HG03139 (cell line): ENCODE measurements around the gene TMPRSS6.

Experiments used
- ATAC-seq: cut with Tn5 transposase; IDR thresholded peaks from one replicate; pipeline ENCODE4 v1.9.1; 2021; ENCODE audit not compliant: unreplicated experiment

The TMPRSS6 gene

DNA sequence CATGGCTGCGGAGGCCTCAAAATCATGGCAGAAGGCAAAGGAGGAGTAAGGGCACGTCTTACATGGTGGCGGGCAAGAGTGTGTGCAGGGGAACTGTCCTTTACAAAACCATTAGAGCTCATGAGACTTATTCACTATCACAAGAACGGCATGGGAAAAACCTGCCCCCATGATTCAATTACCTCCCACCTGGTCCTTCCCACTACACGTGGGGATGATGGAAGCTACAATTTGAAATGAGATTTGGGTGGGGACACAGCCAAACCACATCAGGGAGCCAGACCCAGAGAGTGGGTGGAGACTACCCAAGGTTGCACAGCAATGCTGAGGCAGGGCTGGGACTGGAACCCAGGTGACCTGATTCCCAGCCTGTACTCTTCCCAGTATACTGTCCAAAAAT lies 8.6 kb upstream of the TMPRSS6 start:
- no peak for ATAC-seq

- no peak for ATAC-seq
These were observed 7.6 kb upstream of the TMPRSS6 start for GRCh38 chr22:37117092-37117491.

DNA sequence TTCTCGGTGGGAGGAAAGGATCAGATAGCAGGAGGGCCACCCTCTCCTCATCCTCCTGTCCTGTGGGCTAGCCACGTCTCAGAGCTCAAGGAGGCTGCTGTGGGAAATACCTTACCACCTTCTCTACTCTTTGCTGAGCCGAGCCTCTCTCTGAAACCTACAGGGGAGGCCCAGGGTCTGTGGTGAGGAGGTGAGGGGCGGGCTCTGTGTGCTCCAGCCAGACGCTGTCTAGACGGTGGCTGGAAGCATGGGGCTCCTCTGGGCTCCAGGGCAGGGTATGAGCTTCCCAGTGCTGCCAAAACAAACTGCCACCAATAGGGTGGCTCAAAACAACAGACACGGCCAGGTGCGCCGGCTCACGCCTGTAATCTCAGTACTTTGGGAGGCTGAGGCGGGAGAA lies 5.5 kb upstream of the TMPRSS6 start:
- ATAC-seq, result no peak

DNA sequence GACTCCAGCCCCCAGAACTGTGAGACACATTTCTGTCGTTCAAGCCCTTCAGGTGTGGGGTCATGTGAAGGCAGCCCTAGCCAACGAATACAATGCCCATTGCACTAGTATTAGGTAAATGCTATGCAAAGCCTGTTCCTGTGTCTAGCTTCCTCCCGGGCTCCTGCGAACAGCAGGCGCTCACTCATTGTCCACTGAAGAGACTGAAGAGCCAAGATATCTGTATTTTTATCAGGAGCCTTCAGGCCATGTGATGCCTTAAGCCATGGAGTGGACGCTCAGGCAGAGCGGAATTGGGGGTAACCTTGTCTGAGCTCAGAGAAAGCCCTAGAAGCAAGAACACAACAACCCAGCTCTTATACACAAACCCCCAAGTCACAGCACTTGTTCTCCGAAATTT lies 4.2 kb upstream of the TMPRSS6 start:
- ATAC-seq, result no peak

- no peak for ATAC-seq
These were observed 2.7 kb upstream of the TMPRSS6 start for GRCh38 chr22:37112084-37112728.

- no peak for ATAC-seq
These were observed 1.7 kb upstream of the TMPRSS6 start for GRCh38 chr22:37111156-37111717.

GRCh38 chr22:37107816-37108621 lies 1.5 kb downstream of the TMPRSS6 start:
- ATAC-seq, result no peak

DNA sequence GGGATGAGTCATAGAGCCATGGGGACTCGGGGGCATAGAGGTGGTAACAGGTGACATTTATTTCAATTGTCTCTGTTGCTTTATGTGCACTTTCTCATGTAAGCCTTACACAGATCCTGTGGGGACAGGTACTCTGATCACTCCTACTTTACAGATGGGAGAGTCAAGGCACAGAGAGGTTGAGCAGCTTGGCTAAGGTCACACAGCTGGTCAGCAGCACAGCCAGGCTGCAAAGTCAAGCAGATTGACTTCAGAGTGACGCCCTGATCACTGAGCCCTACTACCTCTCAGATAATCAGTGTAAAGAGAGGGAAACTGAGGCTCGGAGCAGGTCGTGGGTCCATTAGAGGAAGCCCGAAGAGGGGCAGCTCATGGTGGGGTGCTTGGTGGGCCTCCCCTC lies 3.5 kb downstream of the TMPRSS6 start:
- ATAC-seq, result no peak

- ATAC-seq, result no peak
These were observed 4.4 kb downstream of the TMPRSS6 start for GRCh38 chr22:37105154-37105553.

DNA sequence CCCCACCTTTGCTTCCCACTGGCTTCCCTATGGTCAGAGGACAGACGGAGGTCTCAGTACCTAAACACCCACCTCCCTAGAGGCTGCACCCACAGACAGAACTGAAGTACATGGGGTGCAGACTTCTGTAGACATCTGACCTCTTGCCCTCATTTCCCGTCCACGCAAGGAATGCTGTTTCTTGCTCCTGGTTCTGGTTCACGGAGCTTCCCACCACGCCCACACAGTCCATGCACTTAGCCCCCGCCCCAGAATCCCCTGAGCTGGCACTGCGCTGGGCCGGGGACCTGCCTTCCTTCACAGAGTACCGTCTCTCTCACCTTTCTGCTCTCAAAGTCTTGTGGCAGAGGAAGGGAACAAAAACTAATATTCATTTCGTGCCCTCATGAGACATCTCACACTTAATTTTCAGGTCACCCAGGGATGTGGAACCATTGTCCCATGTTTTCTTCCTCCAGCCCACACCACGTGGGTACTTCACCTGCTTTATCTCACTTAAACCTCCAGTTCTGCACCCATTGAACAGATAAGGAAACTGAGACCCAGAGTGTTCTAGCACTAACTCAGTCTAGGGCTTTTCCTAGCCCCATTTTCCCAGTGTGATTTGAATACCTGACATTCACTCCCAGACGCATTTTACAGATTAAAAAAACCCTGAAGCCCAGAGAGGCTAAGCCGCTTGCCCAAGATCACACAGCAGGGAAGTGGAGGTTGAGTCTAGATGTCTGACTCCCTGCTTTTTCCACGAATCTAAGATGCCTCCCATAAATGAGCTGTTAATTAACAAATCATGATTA lies 5.7 kb downstream of the TMPRSS6 start:
- no peak for ATAC-seq

DNA sequence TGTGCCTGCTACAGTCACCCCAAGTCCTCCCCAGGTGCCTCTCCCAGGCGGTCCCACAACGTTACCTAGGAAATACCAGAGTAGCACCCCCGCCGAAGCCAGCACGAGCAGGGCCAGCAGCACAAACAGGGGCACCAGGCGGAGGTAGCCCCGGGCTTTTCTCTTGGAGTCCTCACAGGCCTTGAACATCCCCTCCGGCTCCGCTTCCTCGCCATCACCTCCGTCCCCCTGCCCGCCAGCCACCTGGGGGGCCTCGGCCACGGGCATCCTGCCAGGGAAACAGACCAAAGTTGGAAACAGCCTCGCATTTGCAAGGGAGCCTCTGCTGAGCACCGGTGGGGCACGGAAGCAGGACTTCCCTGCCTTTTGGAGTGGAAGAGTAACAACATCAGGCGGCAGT lies 6.4 kb downstream of the TMPRSS6 start:
- ATAC-seq, result no peak

DNA sequence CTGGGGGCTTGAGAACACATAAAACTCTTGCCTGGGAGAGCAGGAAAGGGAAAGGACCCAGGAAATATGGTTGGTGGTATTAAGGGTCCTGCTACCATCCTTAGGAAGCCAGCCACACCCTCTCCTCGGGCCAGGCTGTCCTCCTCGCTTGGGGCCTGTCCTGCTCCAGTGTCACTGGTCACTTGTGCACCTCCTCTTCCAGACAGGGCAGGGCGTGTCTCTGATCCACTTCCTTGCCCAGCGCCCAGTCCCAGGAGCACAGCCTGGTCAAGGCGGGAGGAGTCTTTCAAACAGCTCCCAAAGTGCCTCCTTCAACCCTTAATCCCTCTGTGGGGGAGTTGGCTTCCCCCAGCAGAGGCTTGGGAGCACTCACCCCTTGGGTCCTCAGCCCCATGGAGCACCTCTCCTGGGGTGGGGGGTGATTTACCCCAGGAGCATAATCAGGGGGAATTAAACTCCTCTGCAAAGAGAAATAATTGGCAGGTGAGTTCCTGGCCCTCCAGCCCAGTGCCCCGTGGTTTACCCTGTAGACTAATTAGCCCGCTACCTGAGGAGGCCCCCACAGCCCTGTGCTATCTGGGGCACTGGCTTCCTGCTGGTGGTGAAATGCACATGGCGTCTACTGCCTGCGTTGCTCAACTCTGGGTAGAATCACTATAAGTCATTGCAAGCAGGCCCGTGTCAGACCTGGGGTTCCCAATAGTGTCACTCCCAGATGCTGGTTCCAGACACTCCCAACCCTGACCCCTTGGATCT lies 8.0 kb downstream of the TMPRSS6 start:
- no peak for ATAC-seq

- ATAC-seq, result no peak
These were observed 8.9 kb downstream of the TMPRSS6 start for GRCh38 chr22:37100589-37101127.

GRCh38 chr22:37098976-37099591 lies 10.4 kb downstream of the TMPRSS6 start:
- ATAC-seq, result no peak

DNA sequence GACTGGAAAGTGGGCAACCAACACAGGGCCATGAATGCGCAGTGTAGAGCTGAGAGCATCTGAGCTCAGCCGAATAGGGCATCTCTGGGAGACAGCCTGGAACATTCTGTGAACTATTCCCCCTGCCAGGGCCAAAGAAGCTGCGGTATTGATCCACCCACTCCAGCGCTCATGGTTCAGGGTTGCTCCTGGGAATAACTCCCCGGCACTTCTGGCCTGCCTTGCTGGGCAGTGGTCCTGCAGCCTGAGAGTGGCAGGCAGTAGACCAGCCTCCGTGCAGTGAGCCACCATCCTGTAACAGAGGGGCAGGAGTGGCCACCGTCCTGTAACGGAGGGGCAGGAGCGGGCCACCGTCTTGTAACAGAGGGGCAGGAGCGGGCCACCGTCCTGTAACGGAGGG lies 12.2 kb downstream of the TMPRSS6 start:
- no peak for ATAC-seq

DNA sequence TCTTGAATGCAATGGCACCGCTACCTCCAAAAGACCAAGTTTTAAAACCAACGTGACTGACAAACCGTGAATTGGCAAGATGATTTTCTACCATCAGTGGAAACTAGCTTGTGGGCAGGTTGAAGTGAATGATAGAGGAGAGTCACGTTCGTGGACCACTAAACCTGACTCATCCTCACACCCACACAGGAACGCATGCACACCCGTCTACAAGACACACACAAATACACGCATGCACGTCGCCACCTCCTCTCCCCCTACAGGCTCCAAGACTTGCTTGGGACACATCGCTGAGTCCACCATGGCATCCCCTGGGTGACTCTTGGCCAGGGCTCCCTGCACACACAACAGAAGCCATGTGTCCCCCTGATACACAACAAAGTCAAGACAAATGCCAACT lies 14.4 kb downstream of the TMPRSS6 start:
- no peak for ATAC-seq

- no peak for ATAC-seq
These were observed 15.3 kb downstream of the TMPRSS6 start for GRCh38 chr22:37094239-37094638.

DNA sequence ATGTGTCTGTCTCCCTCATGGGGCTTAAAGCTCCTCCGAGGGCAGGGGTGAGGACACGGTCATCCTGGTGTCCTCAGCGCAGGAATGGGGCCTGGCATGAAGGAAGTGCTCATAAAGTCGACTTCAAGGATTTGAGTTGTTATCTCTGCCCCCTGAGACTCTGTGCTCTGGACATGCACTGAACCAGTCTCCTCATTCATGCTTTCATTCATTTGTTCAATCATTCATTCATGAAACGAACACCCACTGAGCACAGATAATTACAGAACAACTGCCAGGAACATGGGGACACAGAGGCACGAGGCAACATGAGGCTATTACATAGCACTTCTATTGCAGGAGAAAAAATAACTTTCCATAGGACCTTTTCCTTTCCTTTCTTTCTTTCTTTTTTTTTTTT lies 16.5 kb downstream of the TMPRSS6 start:
- no peak for ATAC-seq

DNA sequence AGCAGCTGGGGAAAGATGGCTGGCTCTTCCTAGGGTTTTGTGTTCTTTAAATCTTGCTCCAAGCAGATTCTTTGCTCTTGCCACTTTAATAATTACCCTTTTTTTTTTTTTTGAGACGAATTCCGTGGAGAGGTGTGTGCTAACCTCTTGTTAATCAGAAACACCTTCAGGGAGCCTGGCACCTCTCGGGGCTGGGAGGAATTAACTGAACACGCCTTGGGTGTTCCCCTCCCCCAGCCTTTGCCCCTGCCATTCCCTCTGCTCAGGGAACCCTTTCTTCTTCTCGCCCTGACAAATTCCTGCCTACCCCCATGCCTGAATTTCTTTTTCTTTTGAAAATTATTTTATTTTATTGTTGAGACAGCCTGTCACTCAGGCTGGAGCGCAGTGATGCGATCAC lies 17.5 kb downstream of the TMPRSS6 start:
- no peak for ATAC-seq
